Body of pancreas (tissue), 4 donors: ENCODE measurements around the gene PRSS12.

Source experiments
- POLR2A ChIP-seq, 3 donors: fragments of 450-650 bp; IDR thresholded peaks; one replicate each; pipeline ENCODE4 v1.6.1; 2016; ENCODE audit warnings: antibody characterized with exemption in 3 of 3, mild to moderate bottlenecking in 2 of 3
- TF ChIP-seq, protein P1 (sequence below), 7 experiments: fragments of 450-650 bp in 4 of 7; fragments of 200-600 bp in 3 of 7; sonication (generic) in 3 of 7; IDR thresholded peaks; one replicate each; pipeline ENCODE4 v1.5.1; 2016 to 2019; ENCODE audit warnings: antibody characterized with exemption in 7 of 7

- TF ChIP-seq POLR2A (IDR thresholded peaks at IDR 0.05), result no peak
- TF ChIP-seq, protein P1, sequence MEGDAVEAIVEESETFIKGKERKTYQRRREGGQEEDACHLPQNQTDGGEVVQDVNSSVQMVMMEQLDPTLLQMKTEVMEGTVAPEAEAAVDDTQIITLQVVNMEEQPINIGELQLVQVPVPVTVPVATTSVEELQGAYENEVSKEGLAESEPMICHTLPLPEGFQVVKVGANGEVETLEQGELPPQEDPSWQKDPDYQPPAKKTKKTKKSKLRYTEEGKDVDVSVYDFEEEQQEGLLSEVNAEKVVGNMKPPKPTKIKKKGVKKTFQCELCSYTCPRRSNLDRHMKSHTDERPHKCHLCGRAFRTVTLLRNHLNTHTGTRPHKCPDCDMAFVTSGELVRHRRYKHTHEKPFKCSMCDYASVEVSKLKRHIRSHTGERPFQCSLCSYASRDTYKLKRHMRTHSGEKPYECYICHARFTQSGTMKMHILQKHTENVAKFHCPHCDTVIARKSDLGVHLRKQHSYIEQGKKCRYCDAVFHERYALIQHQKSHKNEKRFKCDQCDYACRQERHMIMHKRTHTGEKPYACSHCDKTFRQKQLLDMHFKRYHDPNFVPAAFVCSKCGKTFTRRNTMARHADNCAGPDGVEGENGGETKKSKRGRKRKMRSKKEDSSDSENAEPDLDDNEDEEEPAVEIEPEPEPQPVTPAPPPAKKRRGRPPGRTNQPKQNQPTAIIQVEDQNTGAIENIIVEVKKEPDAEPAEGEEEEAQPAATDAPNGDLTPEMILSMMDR (IDR thresholded peaks at IDR 0.05), result no peak
Observed at GRCh38 chr4:118348886-118349285, 3.9 kb downstream of the PRSS12 start.
